GM21737 (cell line): ENCODE data around the gene RNF181.
"Not testable (repeated sequence)": the region's sequence is repeated elsewhere in the genome, so short reads cannot be mapped to it uniquely, and the experiment has no call there.

Source experiments
- ATAC-seq: cut with Tn5 transposase; IDR thresholded peaks from one replicate; pipeline ENCODE4 v1.9.1; 2021; ENCODE audit warnings: mild to moderate bottlenecking, moderate library complexity; ENCODE audit not compliant: unreplicated experiment

Gene RNF181

GRCh38 chr2:85611705-85612587, 16.4 kb downstream of the RNF181 start, which contains the start of gene C2orf68:
TSS of gene C2orf68 (minus strand) at chr2:85612066. CDS start at chr2:85611984, 82 bp downstream.
- peak; percentile 76 for ATAC-seq

GRCh38 chr2:85613717-85614515, 18.4 kb downstream of the RNF181 start:
- ATAC-seq = no peak

- ATAC-seq = not testable (repeated sequence)
Measured at GRCh38 chr2:85614757-85615156, 19.2 kb downstream of the RNF181 start.

GRCh38 chr2:85615413-85615728, 19.8 kb downstream of the RNF181 start:
- no peak for ATAC-seq

- not testable (repeated sequence) for ATAC-seq
Measured at GRCh38 chr2:85617723-85618122, 22.2 kb downstream of the RNF181 start.

- ATAC-seq = no peak
Measured at GRCh38 chr2:85619617-85620016, 24.1 kb downstream of the RNF181 start.

- ATAC-seq = no peak
Measured at GRCh38 chr2:85621338-85621737, 25.8 kb downstream of the RNF181 start.

- ATAC-seq = no peak
Measured at GRCh38 chr2:85623991-85624390, 28.4 kb downstream of the RNF181 start.

GRCh38 chr2:85628658-85629057, 33.1 kb downstream of the RNF181 start:
- no peak for ATAC-seq

GRCh38 chr2:85631316-85631715, 35.8 kb downstream of the RNF181 start:
- ATAC-seq = no peak

GRCh38 chr2:85635011-85635410, 39.5 kb downstream of the RNF181 start:
- ATAC-seq = no peak

GRCh38 chr2:85635636-85636035, 40.1 kb downstream of the RNF181 start:
- no peak for ATAC-seq

- ATAC-seq = no peak
Measured at GRCh38 chr2:85642725-85643124, 47.2 kb downstream of the RNF181 start.

GRCh38 chr2:85644909-85645308, 49.4 kb downstream of the RNF181 start:
- ATAC-seq = no peak

- no peak for ATAC-seq
Measured at GRCh38 chr2:85646166-85646565, 50.6 kb downstream of the RNF181 start.
